OCI-LY3 (cell line): ENCODE measurements around the gene CACTIN.

ENCODE experiments used
- H2AFZ ChIP-seq: fragments of 200-600, 300-600 bp; shearing (Covaris generic); 2 replicates; pipeline ENCODE4 v1.6.0; 2014; ENCODE audit warnings: antibody characterized with exemption, low read depth, low read length
- H3K27ac ChIP-seq: fragments of 200-600, 300-600 bp; sonication (generic); 2 replicates; pipeline ENCODE4 v1.5.1; 2014; ENCODE audit warnings: mild to moderate bottlenecking, low read length, moderate library complexity, mixed read lengths
- H3K27me3 ChIP-seq: fragments of 200-600, 300-600 bp; sonication (generic); 2 replicates; pipeline ENCODE4 v1.6.1; 2014; ENCODE audit warnings: low read depth, low read length, mixed read lengths
- H3K36me3 ChIP-seq: fragments of 200-600, 300-600 bp; sonication (generic); replicated peaks from 2 replicates; pipeline ENCODE3; 2014; ENCODE audit warnings: low read depth, low read length, mixed read lengths
- H3K4me1 ChIP-seq: fragments of 300-600, 200-600 bp; sonication (generic); 2 replicates; pipeline ENCODE4 v1.6.1; 2014; ENCODE audit warnings: low read length, mixed read lengths
- H3K4me2 ChIP-seq: fragments of 200-600, 300-600 bp; sonication (generic); 2 replicates; pipeline ENCODE4 v1.6.1; 2014; ENCODE audit warnings: low read length, mixed read lengths
- H3K4me3 ChIP-seq: fragments of 300-600, 200-600 bp; sonication (generic); 2 replicates; pipeline ENCODE4 v1.5.1; 2014; ENCODE audit warnings: antibody characterized with exemption, mild to moderate bottlenecking, low read length, moderate library complexity
- H3K79me2 ChIP-seq: fragments of 300-600, 200-600 bp; shearing (Covaris generic); 2 replicates; pipeline ENCODE4 v1.6.1; 2014; ENCODE audit warnings: mild to moderate bottlenecking, low read length, mixed read lengths
- H3K9ac ChIP-seq: fragments of 300-600, 200-600 bp; shearing (Covaris generic); 2 replicates; pipeline ENCODE4 v1.6.0; 2014; ENCODE audit warnings: mild to moderate bottlenecking, low read length, moderate library complexity
- H3K9me3 ChIP-seq: fragments of 200-600, 300-600 bp; shearing (Covaris generic); 2 replicates; pipeline ENCODE4 v1.6.1; 2014; ENCODE audit warnings: low read length, mixed read lengths; ENCODE audit not compliant: insufficient read depth
- H4K20me1 ChIP-seq: fragments of 200-600, 300-600 bp; sonication (generic); 2 replicates; pipeline ENCODE4 v1.6.1; 2016; ENCODE audit warnings: low read length, mixed read lengths; ENCODE audit not compliant: insufficient read depth
- CTCF ChIP-seq: fragments of 200-600, 300-600 bp; sonication (generic); IDR thresholded peaks from 2 replicates; pipeline ENCODE4 v1.5.1; 2014; ENCODE audit warnings: antibody characterized with exemption, low read length, low read depth
- EZH2phosphoT487 ChIP-seq: fragments of 200-600 bp; shearing (Covaris generic); IDR thresholded peaks from 2 replicates; pipeline ENCODE4 v1.6.1; 2018; ENCODE audit warnings: antibody characterized with exemption, mixed run types, low read depth

The CACTIN gene

DNA sequence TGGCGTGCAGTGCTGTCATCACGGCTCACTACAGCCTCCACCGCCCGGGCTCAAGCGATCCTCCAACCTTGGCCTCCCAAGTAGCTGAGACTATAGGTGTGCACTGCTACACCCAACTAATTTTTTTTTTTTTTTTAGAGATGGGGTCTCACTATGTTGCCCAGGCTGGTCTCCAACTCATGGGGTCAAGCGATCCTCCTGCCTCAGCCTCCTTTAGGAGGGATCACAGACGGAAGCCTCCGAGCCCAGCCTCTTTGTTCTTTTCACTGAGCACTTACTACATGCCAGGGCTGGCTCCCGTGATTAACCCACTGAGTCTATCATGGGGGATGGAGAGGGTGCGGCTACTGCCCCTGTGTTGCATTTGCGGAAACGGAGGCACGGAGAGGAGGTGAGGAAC lies 12.9 kb upstream of the CACTIN start:
- no peak for TF ChIP-seq EZH2phosphoT487
- no peak for TF ChIP-seq CTCF
- Histone ChIP-seq H3K27ac (no peak overlapping the region), H3K4me1 (no peaks in the 10 kb centered on the region), H2AFZ (no peak overlapping the region), H4K20me1 (no peaks in the 10 kb centered on the region; the same call in 1 of the 2 replicates), H3K4me3 (no peak overlapping the region), H3K4me2 (no peak overlapping the region), H3K79me2 (no peaks in the 10 kb centered on the region), H3K9ac (no peak overlapping the region), H3K36me3 (peaks cover 12% of the 10 kb centered on the region), H3K9me3 (no peaks in the 10 kb centered on the region), H3K27me3 (no peaks in the 10 kb centered on the region)

- H4K20me1 ChIP-seq = no peaks in the 10 kb centered on the region; the same call in 1 of the 2 replicates
- no peaks in the 10 kb centered on the region for H3K9me3 ChIP-seq
- H3K27ac ChIP-seq = no peak overlapping the region
- H3K36me3 ChIP-seq = peaks cover 12% of the 10 kb centered on the region
- H3K27me3 ChIP-seq = no peaks in the 10 kb centered on the region
- no peaks in the 10 kb centered on the region for H3K4me1 ChIP-seq
- H3K9ac ChIP-seq = no peak overlapping the region
- H3K4me3 ChIP-seq = no peak overlapping the region
- H3K4me2 ChIP-seq = no peak overlapping the region
- H2AFZ ChIP-seq = no peak overlapping the region
- H3K79me2 ChIP-seq = no peaks in the 10 kb centered on the region
- no peak for TF ChIP-seq CTCF
- no peak for TF ChIP-seq EZH2phosphoT487
Measured at GRCh38 chr19:3638208-3639193, 11.9 kb upstream of the CACTIN start.

GRCh38 chr19:3637621-3638020 lies 11.0 kb upstream of the CACTIN start:
- Histone ChIP-seq H3K36me3 (peaks cover 9% of the 10 kb centered on the region), H3K4me3 (no peak overlapping the region), H2AFZ (no peak overlapping the region), H3K27me3 (no peaks in the 10 kb centered on the region), H4K20me1 (no peaks in the 10 kb centered on the region; the same call in 1 of the 2 replicates), H3K4me1 (no peaks in the 10 kb centered on the region), H3K79me2 (no peaks in the 10 kb centered on the region), H3K9ac (no peak overlapping the region), H3K9me3 (no peaks in the 10 kb centered on the region), H3K27ac (no peak overlapping the region), H3K4me2 (no peak overlapping the region)
- TF ChIP-seq CTCF (no peak), EZH2phosphoT487 (no peak)

- Histone ChIP-seq H3K4me1 (no peaks in the 10 kb centered on the region), H4K20me1 (no peaks in the 10 kb centered on the region; the same call in 1 of the 2 replicates), H3K27ac (no peak overlapping the region), H3K4me3 (no peak overlapping the region), H3K79me2 (no peaks in the 10 kb centered on the region), H2AFZ (no peak overlapping the region), H3K27me3 (no peaks in the 10 kb centered on the region), H3K36me3 (peaks cover 9% of the 10 kb centered on the region), H3K4me2 (no peak overlapping the region), H3K9ac (no peak overlapping the region), H3K9me3 (no peaks in the 10 kb centered on the region)
- TF ChIP-seq CTCF = no peak
- no peak for TF ChIP-seq EZH2phosphoT487
Measured at GRCh38 chr19:3636962-3637361, 10.4 kb upstream of the CACTIN start.
